ENCODE data around the gene RPS6KL1. TPM values are rescaled to one million over a fixed set of nuclear protein-coding genes. Genes with fewer than 3 reads are reported as not detected.

RPS6KL1 gene
- total and polyA plus RNA-seq, 2 experiments from 2014 or later, result 5.6 to 6.5 TPM

DNA sequence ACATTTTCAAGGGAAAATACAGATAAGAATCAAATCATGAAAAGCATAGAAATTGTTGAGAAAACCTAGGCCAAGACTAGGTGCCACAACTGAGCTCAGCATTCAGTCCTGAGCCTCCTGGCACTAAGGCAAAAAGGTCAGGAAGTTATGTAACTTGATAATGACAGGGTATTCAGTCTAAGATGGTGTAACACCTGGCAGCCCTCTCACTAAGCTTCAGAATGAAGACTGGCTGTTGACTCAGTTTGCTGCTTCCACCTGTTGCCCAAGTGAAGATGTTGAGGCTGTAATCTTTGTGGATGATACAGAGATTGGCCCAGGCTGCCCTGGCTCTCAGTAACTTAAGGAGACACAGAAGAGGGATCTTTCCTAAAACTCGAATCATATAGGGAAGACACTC lies 66.7 kb downstream of the RPS6KL1 start (continued):
- TF ChIP-seq, protein P1, sequence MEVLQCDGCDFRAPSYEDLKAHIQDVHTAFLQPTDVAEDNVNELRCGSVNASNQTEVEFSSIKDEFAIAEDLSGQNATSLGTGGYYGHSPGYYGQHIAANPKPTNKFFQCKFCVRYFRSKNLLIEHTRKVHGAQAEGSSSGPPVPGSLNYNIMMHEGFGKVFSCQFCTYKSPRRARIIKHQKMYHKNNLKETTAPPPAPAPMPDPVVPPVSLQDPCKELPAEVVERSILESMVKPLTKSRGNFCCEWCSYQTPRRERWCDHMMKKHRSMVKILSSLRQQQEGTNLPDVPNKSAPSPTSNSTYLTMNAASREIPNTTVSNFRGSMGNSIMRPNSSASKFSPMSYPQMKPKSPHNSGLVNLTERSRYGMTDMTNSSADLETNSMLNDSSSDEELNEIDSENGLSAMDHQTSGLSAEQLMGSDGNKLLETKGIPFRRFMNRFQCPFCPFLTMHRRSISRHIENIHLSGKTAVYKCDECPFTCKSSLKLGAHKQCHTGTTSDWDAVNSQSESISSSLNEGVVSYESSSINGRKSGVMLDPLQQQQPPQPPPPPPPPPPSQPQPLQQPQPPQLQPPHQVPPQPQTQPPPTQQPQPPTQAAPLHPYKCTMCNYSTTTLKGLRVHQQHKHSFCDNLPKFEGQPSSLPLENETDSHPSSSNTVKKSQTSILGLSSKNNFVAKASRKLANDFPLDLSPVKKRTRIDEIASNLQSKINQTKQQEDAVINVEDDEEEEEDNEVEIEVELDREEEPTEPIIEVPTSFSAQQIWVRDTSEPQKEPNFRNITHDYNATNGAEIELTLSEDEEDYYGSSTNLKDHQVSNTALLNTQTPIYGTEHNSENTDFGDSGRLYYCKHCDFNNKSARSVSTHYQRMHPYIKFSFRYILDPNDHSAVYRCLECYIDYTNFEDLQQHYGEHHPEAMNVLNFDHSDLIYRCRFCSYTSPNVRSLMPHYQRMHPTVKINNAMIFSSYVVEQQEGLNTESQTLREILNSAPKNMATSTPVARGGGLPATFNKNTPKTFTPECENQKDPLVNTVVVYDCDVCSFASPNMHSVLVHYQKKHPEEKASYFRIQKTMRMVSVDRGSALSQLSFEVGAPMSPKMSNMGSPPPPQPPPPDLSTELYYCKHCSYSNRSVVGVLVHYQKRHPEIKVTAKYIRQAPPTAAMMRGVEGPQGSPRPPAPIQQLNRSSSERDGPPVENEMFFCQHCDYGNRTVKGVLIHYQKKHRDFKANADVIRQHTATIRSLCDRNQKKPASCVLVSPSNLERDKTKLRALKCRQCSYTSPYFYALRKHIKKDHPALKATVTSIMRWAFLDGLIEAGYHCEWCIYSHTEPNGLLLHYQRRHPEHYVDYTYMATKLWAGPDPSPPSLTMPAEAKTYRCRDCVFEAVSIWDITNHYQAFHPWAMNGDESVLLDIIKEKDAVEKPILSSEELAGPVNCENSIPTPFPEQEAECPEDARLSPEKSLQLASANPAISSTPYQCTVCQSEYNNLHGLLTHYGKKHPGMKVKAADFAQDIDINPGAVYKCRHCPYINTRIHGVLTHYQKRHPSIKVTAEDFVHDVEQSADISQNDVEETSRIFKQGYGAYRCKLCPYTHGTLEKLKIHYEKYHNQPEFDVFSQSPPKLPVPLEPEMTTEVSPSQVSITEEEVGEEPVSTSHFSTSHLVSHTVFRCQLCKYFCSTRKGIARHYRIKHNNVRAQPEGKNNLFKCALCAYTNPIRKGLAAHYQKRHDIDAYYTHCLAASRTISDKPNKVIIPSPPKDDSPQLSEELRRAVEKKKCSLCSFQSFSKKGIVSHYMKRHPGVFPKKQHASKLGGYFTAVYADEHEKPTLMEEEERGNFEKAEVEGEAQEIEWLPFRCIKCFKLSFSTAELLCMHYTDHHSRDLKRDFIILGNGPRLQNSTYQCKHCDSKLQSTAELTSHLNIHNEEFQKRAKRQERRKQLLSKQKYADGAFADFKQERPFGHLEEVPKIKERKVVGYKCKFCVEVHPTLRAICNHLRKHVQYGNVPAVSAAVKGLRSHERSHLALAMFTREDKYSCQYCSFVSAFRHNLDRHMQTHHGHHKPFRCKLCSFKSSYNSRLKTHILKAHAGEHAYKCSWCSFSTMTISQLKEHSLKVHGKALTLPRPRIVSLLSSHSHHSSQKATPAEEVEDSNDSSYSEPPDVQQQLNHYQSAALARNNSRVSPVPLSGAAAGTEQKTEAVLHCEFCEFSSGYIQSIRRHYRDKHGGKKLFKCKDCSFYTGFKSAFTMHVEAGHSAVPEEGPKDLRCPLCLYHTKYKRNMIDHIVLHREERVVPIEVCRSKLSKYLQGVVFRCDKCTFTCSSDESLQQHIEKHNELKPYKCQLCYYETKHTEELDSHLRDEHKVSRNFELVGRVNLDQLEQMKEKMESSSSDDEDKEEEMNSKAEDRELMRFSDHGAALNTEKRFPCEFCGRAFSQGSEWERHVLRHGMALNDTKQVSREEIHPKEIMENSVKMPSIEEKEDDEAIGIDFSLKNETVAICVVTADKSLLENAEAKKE (CRISPR knock-in tag; IDR thresholded peaks at IDR 0.05), result no peak
- no peak for TF ChIP-seq NANOG (IDR thresholded peaks at IDR 0.05; ENCODE audit: borderline replicate concordance)
- TF ChIP-seq, protein P2, sequence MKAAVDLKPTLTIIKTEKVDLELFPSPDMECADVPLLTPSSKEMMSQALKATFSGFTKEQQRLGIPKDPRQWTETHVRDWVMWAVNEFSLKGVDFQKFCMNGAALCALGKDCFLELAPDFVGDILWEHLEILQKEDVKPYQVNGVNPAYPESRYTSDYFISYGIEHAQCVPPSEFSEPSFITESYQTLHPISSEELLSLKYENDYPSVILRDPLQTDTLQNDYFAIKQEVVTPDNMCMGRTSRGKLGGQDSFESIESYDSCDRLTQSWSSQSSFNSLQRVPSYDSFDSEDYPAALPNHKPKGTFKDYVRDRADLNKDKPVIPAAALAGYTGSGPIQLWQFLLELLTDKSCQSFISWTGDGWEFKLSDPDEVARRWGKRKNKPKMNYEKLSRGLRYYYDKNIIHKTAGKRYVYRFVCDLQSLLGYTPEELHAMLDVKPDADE (IDR thresholded peaks at IDR 0.05), result no peak
- TF ChIP-seq ZNF114 (CRISPR knock-in tag; IDR thresholded peaks at IDR 0.05), result no peak
- TF ChIP-seq STAT1 (IDR thresholded peaks at IDR 0.05; ENCODE audit: unreplicated experiment), result no peak
- no peak for TF ChIP-seq POLR2AphosphoS5 (IDR thresholded peaks at IDR 0.05; ENCODE audit: low read depth)
- TF ChIP-seq CREB1 (CRISPR knock-in tag; IDR thresholded peaks at IDR 0.05; ENCODE audit: low read depth), result no peak
- TF ChIP-seq, protein P3, sequence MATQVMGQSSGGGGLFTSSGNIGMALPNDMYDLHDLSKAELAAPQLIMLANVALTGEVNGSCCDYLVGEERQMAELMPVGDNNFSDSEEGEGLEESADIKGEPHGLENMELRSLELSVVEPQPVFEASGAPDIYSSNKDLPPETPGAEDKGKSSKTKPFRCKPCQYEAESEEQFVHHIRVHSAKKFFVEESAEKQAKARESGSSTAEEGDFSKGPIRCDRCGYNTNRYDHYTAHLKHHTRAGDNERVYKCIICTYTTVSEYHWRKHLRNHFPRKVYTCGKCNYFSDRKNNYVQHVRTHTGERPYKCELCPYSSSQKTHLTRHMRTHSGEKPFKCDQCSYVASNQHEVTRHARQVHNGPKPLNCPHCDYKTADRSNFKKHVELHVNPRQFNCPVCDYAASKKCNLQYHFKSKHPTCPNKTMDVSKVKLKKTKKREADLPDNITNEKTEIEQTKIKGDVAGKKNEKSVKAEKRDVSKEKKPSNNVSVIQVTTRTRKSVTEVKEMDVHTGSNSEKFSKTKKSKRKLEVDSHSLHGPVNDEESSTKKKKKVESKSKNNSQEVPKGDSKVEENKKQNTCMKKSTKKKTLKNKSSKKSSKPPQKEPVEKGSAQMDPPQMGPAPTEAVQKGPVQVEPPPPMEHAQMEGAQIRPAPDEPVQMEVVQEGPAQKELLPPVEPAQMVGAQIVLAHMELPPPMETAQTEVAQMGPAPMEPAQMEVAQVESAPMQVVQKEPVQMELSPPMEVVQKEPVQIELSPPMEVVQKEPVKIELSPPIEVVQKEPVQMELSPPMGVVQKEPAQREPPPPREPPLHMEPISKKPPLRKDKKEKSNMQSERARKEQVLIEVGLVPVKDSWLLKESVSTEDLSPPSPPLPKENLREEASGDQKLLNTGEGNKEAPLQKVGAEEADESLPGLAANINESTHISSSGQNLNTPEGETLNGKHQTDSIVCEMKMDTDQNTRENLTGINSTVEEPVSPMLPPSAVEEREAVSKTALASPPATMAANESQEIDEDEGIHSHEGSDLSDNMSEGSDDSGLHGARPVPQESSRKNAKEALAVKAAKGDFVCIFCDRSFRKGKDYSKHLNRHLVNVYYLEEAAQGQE (IDR thresholded peaks at IDR 0.05; ENCODE audit: unreplicated experiment), result no peak
- no peak for TF ChIP-seq JUNB (IDR thresholded peaks at IDR 0.05; ENCODE audit: unreplicated experiment)
